Activated B cell treated with CpG ODN at 0.5 μM for 24 hours (primary cell): ENCODE results near the gene SCUBE3. TPM values are rescaled to one million over a fixed set of nuclear protein-coding genes. Genes with fewer than 3 reads are reported as not detected.

Experiments used
- ATAC-seq: fragments of 200-7000 bp; cut with Tn5 transposase; one replicate; pipeline ENCODE4 v1.10.0; 2021; ENCODE audit warnings: low read depth, mild to moderate bottlenecking, moderate library complexity
- CTCF ChIA-PET: fragments of 350-600 bp; sonication (Branson Sonifier 250); formaldehyde crosslinking; loops from one replicate; lab custom pipeline; 2021; ENCODE audit warnings: antibody characterized with exemption; lab: Charles Lee
- POLR2A ChIA-PET: fragments of 350-600 bp; sonication (Branson Sonifier 250); formaldehyde crosslinking; loops from one replicate; lab custom pipeline; 2021; ENCODE audit warnings: antibody characterized with exemption; lab: Charles Lee
- DNase-seq: peaks from one replicate; pipeline ENCODE4 v3.0.0; 2022
- H3K27ac Mint-ChIP-seq: one replicate; pipeline ENCODE4 v1.8.0; 2020; ENCODE audit warnings: mixed read lengths
- H3K27me3 Mint-ChIP-seq: one replicate; pipeline ENCODE4 v1.8.0; 2021; ENCODE audit warnings: mixed read lengths
- H3K36me3 Mint-ChIP-seq: one replicate; pipeline ENCODE4 v1.8.0; 2021; ENCODE audit warnings: low read depth, mixed read lengths
- H3K4me1 Mint-ChIP-seq: one replicate; pipeline ENCODE4 v1.8.0; 2021; ENCODE audit warnings: mixed read lengths
- H3K4me3 Mint-ChIP-seq: one replicate; pipeline ENCODE4 v1.8.0; 2020; ENCODE audit warnings: mild to moderate bottlenecking, mixed read lengths
- H3K9me3 Mint-ChIP-seq: one replicate; pipeline ENCODE4 v1.8.0; 2020; ENCODE audit warnings: mixed read lengths
- CTCF ChIP-seq: fragments of 200-600 bp; IDR thresholded peaks from one replicate; pipeline ENCODE4 v1.8.0; 2022; ENCODE audit warnings: antibody characterized with exemption, mild to moderate bottlenecking
- intact Hi-C: fragments of 100-400 bp; cut with micrococcal nuclease; formaldehyde crosslinking; loops from one replicate; pipeline ENCODE4 v1.15.1; 2024
- total RNA-seq: library from RNA; stranded (reverse); gene quantifications from 2 replicates; pipeline ENCODE4 v1.2.3, GENCODE V29; 2022

The SCUBE3 gene
- total RNA-seq, 1 donor from 2014 or later = not detected

- Mint-ChIP-seq H3K27ac (peak overlapping the region; percentile 46), H3K27me3 (no peaks in the 10 kb centered on the region), H3K9me3 (no peaks in the 10 kb centered on the region), H3K4me3 (no peak overlapping the region), H3K4me1 (peaks cover 44% of the 10 kb centered on the region), H3K36me3 (peaks cover 53% of the 10 kb centered on the region)
- POLR2A ChIA-PET = interaction anchor here (0.6 to 2.6 kb wide), 6 partner anchors 8 to 177 kb away, joined by 3 to 14 read pairs (median 4); partner anchors contain the start of gene PPARD
- DNase-seq (no peak), ATAC-seq (no peak)
- no peak for TF ChIP-seq CTCF
- intact Hi-C loops = loop anchor here (2.0 to 10.0 kb wide), 2 partner anchors 37 to 289 kb away; partner anchors contain the start of gene ZNF76
- CTCF ChIA-PET = interaction anchor here (0.7 to 7.6 kb wide), 9 partner anchors 17 to 173 kb away, joined by 3 to 146 read pairs (median 6); partner anchors contain the start of genes FANCE, PPARD, RPL10A and ZNF76
These were observed 82.0 kb downstream of the SCUBE3 start for GRCh38 chr6:35295521-35296315.

- peaks cover 55% of the 10 kb centered on the region for H3K4me1 Mint-ChIP-seq
- H3K36me3 Mint-ChIP-seq = peaks cover 39% of the 10 kb centered on the region
- no peak for TF ChIP-seq CTCF
- H3K9me3 Mint-ChIP-seq = no peaks in the 10 kb centered on the region
- ChIA-PET CTCF (interaction anchor here (1.0 to 7.6 kb wide), 11 partner anchors 14 to 440 kb away, joined by 3 to 146 read pairs (median 6); partner anchors contain the start of genes ARMC12, FANCE, PPARD and RPL10A), POLR2A (interaction anchor here (1.0 to 2.6 kb wide), 9 partner anchors 10 to 171 kb away, joined by 3 to 14 read pairs (median 5); partner anchors contain the start of genes FANCE, PPARD and RPL10A)
- no peak for ATAC-seq
- intact Hi-C loops = loop anchor here (1.0 to 10.0 kb wide), 6 partner anchors 30 to 439 kb away; partner anchors contain the start of genes PPARD and RPL10A
- DNase-seq = no peak
- peak overlapping the region; percentile 97 for H3K27ac Mint-ChIP-seq
- peak overlapping the region; percentile 85 for H3K4me3 Mint-ChIP-seq
- no peaks in the 10 kb centered on the region for H3K27me3 Mint-ChIP-seq
These were observed 83.3 kb downstream of the SCUBE3 start for GRCh38 chr6:35296931-35297600.

- H3K27ac Mint-ChIP-seq = peak within 1 kb of the TSS; percentile 97
- peak; percentile 42 for TF ChIP-seq CTCF
- CTCF ChIA-PET = interaction anchor here (0.8 to 7.6 kb wide), 11 partner anchors 8 to 439 kb away, joined by 3 to 146 read pairs (median 4); partner anchors contain the start of genes ARMC12, FANCE, PPARD and RPL10A
- intact Hi-C loops = loop anchor here (1.0 to 10.0 kb wide), 7 partner anchors 13 to 438 kb away; partner anchors contain the start of genes PPARD and RPL10A
- peak within 1 kb of the TSS; percentile 85 for H3K4me3 Mint-ChIP-seq
- H3K36me3 Mint-ChIP-seq = peaks cover 31% of the 10 kb centered on the region
- H3K4me1 Mint-ChIP-seq = peaks cover 56% of the 10 kb centered on the region
- H3K9me3 Mint-ChIP-seq = no peaks in the 10 kb centered on the region
- H3K27me3 Mint-ChIP-seq = no peaks in the 10 kb centered on the region
- POLR2A ChIA-PET = interaction anchor here (1.0 to 2.6 kb wide), 8 partner anchors 14 to 173 kb away, joined by 4 to 14 read pairs (median 7); partner anchors contain the start of genes FANCE and RPL10A
- ATAC-seq (peak; percentile 78), DNase-seq (peak; percentile 74)
These were observed 84.1 kb downstream of the SCUBE3 start, which contains the start of gene DEF6 for GRCh38 chr6:35297601-35298481. DEF6 (plus strand) TSS chr6:35297818; CDS start chr6:35297857, 39 bp downstream.

- peaks cover 26% of the 10 kb centered on the region for H3K36me3 Mint-ChIP-seq
These were observed 84.9 kb downstream of the SCUBE3 start for GRCh38 chr6:35298625-35299140.

More at GRCh38 chr6:35298625-35299140, 84.9 kb downstream of the SCUBE3 start:
- Mint-ChIP-seq H3K27ac (peak overlapping the region; percentile 97), H3K27me3 (no peaks in the 10 kb centered on the region), H3K4me1 (peaks cover 64% of the 10 kb centered on the region), H3K4me3 (peak overlapping the region; percentile 85), H3K9me3 (no peaks in the 10 kb centered on the region)
- intact Hi-C loops = loop anchor here (1.0 to 10.0 kb wide), 2 partner anchors 13 to 286 kb away; no protein-coding TSS in a partner anchor
- POLR2A ChIA-PET = interaction anchor here (1.0 to 2.6 kb wide), 5 partner anchors 13 to 172 kb away, joined by 4 to 14 read pairs (median 10); partner anchors contain the start of gene RPL10A
- TF ChIP-seq CTCF = no peak
- DNase-seq (no peak), ATAC-seq (no peak)
- CTCF ChIA-PET = interaction anchor here (0.8 to 7.6 kb wide), 8 partner anchors 8 to 438 kb away, joined by 3 to 146 read pairs (median 8); partner anchors contain the start of genes ARMC12, FANCE, PPARD and RPL10A
